HG03066 (cell line): ENCODE measurements around the gene NPFFR1.
A peak's percentile ranks its signal among the peaks of the same experiment; 100 is the strongest.

ENCODE experiments used
- ATAC-seq: cut with Tn5 transposase; IDR thresholded peaks from one replicate; pipeline ENCODE4 v1.9.1; 2021; ENCODE audit warnings: low read depth; ENCODE audit not compliant: unreplicated experiment

Gene NPFFR1

DNA sequence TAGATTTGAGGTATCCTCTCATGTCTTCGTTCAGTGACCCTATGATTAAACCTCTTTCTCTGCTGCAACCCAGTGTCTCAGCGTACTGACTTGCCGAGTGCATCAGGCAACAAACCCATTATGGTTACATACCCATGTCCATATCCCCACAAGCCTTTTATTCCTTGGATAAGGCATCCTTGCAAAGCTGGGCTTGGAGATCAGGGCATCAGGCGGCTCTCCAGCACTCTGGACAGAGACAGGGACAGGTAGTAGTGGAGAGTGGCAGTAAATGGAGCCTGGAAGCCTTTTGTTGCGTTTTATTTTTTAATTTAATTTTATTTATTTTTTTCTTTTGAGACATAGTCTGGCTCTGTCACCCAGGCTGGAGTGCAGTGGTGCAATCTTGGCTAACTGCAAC is 32.0 kb upstream of the NPFFR1 start:
- no peak for ATAC-seq

DNA sequence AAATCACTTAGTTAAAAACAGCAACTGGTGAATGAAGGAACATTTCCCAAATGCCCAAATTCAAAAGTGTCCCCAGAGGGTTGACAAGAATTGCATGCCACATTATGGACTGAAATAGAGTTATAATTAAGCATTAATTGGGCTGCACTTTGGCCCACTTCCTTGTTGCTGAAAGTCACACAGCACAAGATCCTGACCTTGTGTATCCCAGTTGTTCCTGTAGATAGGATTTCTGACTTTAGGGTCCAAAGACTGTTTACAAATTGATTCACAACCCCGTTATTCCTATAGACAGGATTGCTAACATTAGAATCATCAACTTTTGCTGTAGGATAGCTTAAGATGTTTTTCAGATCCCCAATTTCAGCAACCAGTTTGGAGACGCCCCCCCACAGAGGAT is 31.5 kb upstream of the NPFFR1 start:
- no peak for ATAC-seq

DNA sequence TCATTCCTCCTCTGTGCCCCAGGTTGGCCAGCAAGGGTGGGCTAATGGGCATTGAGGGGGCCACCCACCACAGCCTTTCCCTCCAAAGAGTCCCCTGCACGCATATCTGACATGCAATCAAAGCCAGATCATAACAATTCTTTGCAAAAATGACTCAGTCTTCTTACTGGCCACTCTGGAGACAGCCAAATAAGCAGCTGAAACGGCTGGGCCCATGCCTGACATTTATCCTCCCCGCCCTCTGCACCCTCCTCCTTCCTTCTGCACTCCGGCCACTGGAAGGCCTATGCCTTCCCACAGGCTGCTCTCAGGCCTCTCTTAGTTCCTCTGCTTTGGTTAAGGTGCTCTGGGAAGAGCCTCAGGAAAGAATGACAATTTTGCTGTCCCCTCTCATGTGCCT is 29.2 kb upstream of the NPFFR1 start:
- ATAC-seq, result no peak

DNA sequence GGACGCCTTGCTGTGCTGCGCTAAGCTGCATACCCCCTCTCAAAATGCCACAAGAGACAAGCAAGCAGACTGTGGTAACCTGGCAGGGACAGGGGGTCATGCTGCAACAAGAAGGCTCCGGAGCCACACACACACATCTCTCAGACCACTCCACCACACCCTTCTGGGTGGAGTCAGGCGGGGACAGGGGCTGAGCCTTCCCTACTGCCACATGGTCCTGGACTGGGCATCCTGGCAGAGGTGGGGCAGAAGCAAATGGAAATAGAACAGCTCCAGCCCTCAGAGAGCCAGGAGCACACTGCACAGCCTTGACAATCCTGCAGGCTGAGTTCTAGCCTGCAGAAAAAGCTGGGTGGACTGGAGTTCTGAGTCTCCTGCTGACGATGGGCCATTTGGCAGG is 28.4 kb upstream of the NPFFR1 start:
- no peak for ATAC-seq

DNA sequence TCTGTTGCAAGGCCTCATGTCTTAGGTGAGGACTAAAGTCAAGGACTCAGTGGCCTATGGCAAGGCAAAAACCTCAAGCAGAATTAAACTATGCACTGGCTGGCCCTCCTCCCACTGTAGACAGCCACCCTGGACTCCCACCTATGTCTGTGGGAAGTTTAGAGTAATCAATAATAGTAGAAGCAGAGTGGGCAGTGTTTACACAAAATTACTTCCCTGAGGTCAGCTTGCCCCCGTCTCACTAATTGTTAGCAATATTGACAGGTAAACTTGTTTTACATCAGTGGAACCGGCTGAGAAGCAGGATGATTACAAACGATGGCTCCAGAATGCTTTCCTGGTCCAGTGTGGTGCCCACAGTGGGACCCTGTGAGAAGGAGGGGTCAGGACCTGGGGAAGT is 27.9 kb upstream of the NPFFR1 start:
- ATAC-seq, result no peak

DNA sequence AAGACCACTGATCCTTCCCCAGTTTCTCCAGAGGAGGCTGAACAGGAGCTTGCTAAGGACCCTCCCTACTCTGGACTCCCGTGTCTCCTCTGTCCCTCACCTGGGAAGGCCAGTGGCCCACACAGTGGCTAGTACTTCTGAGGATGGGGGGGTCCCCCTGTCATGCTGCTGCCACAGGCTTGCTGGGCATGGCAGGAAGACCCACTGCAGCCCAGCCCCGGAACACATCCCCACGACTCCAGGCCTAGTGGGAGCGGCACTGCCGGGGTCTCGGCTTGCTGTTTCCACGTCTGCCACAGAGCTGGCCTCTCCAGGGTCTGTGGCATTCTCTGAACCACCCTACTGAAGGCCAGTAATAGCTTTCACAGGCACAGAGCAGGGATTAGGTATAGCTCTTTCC is 25.9 kb upstream of the NPFFR1 start:
- ATAC-seq, result no peak

DNA sequence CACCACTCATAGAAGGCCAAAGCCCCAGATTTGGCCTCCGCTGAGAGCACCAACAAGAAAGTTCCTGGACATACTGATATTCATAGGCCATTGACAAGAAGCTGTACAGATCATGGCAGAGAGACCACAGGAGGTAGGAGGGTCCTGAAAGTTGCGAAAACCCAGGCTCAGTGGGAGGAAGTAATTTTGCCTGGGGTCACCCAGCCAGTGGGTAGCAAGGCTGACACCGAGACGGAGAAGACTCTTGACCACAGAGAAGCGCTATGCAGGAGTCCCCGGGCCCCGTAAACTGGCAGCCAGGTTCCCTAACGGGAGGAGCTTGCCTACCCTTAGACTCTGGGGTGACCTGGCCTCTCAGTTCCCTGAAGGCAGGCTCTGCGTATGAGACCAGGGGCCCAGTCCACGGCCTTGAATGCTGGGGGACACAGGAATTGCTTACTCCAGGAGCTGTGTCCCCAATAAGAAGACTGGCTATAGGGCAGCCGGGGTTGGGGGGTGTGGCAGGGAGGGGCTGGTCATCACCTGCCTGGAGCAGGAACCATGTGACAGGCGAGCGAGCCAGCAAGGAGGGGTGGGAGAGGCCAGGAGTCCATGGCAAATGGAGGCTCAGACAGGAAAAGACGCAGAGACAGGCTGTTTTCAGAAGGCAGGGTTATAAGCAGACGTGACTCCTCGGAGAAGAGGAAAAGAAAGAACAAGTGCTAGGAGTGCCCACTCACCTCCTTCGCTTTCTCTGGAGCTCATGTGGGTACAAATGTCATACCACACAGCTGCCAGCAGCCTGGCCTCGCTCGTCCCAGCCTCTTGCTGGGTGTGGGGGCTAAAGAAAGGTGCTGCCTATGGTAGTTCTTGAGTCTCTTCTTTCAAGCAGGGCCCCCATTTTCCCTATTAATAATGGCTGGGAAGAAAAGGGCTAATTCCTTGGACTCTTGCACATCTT is 24.6 kb upstream of the NPFFR1 start:
- ATAC-seq, result no peak

DNA sequence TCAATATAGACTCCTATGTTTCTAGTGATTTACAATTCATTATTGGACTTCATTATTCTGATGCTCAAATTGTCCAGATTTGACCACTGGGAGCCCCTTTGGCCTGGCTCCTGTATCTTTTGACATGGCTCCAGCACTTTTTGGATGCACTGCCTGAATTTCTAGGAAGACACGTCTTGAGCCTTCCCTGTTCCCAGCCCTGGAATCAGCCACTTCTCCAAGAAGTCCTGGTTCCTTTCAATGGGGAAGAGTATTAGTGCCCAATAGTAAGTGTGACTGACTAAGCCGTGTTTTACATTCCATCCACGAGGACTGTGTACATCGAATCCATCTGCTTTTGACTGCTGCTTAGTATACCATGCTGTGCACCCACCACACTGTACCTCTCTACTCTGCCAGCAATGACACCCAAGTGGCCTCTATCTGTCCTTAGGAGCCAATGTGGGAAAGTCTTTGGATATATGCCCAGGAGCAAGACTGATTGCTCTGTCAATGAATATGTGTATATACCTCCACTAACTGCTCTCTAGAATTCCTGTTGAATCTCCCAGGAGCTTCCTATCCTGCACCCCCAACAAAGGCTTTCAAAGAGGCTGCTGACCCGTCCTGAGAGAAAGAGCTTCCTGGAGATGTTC is 23.2 kb upstream of the NPFFR1 start:
- no peak for ATAC-seq

DNA sequence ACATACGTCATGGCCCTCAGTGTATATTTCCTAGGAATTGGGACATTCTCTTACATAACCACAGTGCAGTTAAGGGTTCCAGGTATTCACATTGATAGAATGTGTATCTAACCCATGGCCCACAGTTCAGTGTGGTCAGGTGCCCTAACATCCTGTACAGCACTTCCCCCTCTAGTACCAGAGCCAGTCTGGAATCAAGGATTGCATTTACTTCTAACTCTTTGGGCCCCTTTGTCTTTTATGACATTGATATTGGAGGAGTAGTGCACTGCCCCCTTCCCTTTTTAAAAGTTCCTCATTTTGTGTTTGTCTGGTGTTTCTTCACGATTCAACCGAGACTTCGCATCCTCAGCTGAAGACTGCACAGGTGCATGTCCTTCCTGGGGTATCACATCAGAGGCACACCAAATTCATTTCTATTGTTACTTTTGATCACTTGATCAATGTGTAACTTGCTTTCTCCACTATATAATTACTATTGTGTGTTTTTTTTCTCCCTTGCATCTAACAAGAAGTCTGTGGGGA is 22.4 kb upstream of the NPFFR1 start:
- no peak for ATAC-seq

DNA sequence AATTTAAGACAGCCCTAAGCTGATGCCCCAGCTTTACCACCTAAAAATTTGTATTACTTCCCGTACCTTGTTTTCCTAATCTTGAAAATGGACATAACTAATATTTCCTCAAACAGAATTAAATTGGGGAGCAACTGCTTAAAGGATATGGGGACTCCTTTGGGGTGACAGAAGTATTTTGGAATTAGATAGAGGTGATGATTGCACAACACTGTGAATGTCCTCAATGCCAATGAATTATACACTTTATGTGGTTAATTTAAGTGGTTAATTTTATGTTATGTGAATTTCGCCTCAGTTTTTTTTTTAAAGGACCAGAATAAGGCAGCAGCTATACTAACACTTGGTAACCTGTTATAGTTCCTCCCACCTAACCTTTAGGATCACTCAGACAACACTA is 19.9 kb upstream of the NPFFR1 start:
- ATAC-seq, result no peak

DNA sequence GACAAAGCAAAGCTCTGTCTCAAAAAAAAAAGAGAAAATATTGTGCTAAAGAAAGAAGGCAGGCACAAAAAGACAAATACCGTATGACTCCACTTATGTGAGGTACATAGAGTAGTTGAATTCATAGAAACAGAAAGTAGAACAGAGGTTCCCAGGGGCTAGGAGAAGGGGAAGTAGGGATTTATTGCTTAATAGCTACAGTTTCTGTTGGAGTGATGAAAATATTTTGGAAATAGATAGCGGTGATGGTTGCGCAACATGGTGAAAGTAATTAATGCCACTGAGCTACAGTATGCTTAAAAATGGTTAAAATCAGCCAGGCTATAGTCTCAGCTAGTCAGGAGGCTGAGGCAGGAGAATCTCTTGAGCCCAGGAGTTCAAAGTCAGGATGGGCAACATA is 18.5 kb upstream of the NPFFR1 start:
- no peak for ATAC-seq

DNA sequence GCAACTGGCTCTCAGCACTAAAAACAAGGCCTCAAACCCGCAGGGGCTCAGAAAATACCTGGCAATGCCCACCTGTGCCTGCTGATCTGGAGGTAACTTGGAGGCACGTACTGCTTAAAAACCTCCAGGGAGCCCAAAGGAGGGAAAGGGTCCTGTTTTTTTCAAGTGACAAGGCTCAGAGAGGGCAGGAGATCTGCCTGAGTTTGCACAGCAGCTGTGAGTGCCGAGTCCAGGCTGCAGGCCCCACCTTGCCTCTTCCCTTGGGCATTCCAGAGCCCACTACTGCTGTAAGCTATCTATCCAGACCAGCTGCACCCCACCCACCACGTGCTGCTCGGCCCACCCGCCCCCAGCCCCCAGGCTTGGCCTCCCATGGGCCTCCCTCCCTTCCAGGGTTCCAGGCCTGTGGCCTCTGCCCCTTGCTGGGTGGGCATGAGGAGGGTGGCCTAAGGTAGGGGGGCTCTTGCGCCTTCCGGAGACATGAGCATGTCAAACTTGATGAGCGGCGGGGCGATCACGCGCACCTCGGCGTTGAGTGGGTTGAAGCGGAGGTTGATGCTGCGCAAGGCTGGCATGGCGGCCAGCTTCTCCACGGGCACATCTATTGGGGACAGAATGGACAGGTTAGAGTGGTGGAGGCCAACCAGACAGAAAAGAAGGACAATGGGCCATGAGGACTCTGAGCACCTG is 17.2 kb upstream of the NPFFR1 start:
- ATAC-seq, result no peak

DNA sequence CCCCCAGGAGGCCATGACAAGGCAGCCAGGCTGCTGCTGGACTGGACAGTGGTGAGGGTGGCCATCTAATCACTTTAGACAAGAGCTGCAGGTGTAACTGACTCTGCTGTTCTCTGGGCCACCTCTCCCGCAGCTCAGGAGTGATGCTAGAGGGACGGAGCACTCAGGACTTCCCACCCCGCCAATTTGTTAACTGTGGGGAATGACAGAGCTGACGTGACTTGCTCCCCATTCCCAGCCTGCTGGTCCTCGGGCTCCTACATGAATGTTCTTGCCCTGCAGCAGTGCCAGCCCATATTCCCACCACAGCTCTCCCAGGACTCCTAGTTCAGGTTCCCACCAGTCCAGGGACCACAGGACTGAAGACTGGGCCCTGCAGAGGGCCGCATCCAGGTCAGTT is 16.7 kb upstream of the NPFFR1 start:
- no peak for ATAC-seq

DNA sequence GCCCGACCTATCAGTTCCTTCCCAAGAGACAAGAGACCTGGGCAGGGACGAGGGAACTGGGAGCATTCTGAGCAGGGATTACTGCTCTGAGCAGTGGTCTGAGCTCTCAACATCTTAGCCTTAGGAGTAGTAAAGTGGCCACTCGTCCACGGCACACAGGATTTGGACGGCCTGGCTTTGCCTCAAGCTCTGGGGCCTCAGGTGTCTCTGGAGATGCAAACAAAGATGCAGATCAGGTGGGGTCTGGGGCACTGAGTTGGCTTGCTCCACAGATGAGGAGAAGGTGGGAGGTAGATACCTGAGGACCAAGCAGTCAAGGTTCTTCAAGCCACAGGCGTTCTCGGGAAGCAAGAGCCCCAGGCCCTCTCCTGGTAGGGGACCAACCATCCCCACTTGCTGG is 16.1 kb upstream of the NPFFR1 start:
- ATAC-seq, result no peak

DNA sequence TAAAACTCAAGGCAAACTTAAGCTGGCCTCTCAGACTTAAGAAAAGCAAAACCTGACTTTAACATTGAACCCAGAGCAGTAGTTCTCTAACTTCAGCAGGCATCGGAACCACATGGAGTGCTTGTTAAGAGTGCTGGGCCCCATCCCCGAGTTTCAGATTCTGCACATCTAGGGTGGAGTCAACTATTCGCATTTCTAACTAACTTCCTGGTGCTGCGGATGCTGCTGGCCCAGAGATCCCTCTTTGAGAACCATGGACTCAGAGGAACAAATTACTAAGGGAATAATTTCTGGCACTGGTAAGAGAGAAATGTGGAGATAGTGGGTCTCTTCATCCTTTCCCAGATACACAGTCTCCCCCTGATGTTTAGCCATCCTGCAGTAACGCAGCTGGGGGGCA is 14.6 kb upstream of the NPFFR1 start:
- ATAC-seq, result no peak

DNA sequence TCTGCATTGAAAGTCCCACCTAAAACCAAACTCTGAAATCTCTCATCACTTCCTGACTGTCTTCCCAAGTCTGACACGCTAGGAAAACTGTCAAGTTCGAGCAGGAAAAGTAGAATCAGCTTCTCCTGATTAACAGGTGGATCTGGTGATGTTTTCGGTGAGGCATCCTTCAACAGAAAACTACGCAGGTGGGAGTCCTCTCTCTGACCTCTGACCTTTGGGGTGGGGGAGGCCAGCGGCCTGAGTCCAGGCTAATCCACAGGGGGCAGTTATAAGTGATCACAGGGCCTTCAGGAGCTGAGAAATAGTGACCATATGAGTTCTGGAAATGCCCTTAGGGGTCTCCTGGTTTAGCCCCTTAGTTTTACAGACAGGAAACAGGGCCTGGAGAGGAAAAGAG is 13.4 kb upstream of the NPFFR1 start:
- no peak for ATAC-seq

DNA sequence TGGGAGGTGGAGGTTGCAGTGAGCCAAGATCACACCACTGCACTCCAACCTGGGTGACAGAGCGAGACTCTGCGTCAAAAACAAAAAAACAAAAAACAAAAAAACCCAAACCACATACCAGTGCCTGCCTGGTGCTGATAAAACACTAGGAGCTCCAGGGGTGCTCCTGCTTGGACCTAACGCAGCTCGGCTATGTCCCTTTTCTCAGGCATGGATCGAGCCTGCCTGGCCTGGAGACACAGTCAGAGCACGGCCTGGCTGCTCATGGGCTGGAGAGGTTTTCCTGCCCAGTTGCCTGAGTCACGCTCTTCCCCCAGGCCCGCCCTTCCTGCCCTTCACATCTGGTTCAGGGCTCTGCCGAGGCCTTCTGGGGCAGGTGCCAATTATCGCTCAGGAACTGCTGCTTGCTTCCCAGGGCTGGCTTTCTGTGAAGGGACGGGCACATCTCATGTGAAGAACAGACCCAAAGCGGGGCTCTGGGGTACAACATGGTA is 12.6 kb upstream of the NPFFR1 start:
- no peak for ATAC-seq

DNA sequence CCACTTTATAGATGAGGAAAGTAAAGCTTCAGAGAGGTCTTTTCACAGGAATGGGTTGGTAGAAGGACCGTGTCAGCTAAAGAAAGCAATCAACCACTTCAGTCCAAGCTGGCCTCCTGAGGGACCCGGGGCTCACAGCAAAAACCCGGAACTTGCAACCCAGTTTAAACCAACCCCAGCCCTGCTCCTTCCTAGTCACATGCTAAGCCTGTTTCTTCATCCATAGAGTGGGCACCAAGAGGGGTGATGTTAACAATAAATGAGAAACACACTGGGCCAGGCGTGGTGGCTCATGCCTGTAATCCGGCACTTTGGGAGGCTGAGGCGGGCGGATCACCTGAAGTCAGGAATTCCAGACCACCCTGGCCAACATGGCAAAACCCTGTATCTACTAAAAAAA is 12.1 kb upstream of the NPFFR1 start:
- no peak for ATAC-seq

DNA sequence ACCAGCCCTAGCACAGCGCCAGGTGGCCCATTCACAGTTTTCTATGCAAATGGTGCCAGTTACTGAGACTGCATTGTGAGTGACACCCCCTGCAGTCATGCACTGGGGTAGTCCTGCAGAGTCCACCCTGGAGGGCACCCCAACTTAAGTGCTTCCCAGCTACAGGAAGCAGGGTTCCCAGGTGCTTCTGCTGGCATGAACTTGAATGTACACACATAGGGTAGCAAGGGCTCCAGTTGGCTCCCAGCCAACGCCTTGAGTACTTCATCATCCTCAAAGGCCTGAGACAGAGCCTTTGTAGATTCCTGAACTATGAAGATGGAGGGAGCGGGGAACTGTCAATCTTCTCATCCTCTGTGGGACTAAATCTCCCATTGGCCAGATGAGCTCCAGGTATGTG is 11.5 kb upstream of the NPFFR1 start:
- ATAC-seq, result no peak

DNA sequence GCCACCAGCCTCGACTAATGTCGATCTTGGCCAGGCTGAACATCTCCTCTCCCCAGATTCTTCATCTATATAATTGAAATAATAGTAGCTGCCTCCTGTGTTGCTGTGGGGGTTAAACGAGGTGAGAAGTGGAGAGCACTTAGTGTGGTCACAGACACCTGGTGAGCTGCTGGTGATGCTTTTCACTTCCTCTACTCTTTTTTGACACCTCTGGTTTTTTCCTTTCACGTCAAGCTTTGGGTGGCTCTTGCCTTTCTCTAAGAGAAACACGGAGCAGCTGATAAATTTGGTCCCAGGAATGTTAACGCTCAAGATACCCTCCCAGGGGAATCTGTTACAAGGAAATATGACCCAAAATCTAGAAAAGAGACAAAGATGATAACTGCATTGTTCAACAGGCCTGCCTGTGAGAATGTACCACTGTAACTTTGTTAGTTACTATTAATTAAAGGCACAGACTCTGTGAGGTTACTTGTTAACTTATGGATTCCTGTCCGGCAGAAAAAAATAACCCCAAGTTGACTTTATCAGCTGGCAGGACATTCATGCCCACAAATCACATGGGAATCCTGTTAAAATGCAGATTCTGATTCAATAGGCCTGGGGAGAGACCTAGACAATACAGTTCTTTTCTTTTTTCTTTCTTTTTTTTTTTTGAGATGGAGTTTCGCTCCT is 9.5 kb upstream of the NPFFR1 start:
- peak; percentile 98 for ATAC-seq

DNA sequence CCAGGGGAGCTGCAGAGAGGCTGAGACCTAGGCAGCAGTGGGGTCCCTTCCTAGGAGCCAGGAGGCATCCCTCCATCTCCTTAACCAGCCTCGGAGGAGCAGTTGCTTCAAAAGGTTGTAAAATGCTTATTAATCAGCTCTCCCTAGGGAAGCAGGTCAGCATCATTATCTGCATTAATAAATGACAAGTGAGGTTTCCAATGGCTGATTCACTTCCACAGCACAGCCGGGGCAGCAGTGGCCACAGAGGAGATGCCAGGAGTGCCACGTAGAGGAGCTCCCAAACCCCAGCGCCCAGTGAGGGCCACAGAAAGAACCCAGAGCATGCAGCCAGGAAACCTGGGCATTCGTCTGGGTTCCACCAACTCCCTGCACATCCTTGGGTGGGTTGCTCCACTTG is 8.2 kb upstream of the NPFFR1 start:
- ATAC-seq, result no peak
